HG03103 (cell line): ENCODE measurements around the gene RIMBP2.
A peak's percentile ranks its signal among the peaks of the same experiment; 100 is the strongest.
"Not testable (repeated sequence)": the region's sequence is repeated elsewhere in the genome, so short reads cannot be mapped to it uniquely, and the experiment has no call there.

Experiments used
- ATAC-seq: cut with Tn5 transposase; IDR thresholded peaks from one replicate; pipeline ENCODE4 v1.9.1; 2021; ENCODE audit warnings: low read depth; ENCODE audit not compliant: unreplicated experiment

Gene RIMBP2

DNA sequence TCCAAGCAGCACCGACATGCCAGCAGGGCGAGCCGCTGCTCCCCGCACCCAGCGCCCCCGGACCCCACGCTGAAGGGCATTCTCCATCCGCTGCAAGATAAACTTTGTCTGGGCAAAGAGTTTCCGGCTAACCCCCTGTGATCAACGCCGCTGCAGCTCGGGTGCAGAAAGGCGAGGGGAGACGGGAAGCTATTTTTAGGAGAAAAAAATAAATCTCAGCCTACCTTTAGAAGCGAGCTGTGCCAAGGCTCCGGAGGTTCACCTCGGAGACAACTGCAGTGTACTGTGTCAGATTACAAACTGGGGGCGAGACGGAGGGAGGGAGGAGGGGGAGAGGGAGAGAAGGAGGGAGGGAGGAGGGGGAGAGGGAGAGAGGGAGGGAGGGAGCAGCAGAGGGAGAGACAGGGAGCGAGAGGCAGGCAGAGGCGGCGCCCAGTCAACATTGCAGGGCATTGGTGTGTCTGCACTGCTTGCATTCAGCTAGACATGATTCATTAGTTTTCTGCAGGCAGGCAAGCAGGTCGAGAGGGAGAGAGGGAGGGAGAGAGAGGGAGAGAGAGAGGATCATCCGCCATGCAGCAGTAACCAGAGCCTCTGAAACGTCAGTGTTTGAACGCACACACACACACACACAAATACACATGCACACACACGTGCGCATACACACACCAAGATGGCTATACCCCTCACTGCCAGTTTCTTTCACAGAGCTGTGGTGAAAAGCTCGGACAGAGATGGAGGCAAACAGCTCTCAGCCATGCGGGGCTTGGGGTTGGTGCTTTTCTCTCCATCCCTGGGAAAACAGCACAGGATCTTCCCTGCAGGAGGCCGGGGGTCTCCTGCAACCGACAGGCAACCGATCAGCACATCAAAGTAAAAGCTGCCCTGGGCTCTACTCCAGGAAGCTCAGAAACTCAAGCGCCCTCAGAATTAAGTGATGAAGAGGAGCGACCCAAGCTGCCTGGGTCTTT is at the start of gene RIMBP2:
Gene RIMBP2, minus strand, starts transcription at position 302 of the 971 bp plus-strand sequence. CDS start 237,286 bp downstream, outside the sequence.
- ATAC-seq = no peak

- no peak for ATAC-seq
Observed at GRCh38 chr12:130765186-130765659, 49.1 kb upstream of the RIMBP2 start.

DNA sequence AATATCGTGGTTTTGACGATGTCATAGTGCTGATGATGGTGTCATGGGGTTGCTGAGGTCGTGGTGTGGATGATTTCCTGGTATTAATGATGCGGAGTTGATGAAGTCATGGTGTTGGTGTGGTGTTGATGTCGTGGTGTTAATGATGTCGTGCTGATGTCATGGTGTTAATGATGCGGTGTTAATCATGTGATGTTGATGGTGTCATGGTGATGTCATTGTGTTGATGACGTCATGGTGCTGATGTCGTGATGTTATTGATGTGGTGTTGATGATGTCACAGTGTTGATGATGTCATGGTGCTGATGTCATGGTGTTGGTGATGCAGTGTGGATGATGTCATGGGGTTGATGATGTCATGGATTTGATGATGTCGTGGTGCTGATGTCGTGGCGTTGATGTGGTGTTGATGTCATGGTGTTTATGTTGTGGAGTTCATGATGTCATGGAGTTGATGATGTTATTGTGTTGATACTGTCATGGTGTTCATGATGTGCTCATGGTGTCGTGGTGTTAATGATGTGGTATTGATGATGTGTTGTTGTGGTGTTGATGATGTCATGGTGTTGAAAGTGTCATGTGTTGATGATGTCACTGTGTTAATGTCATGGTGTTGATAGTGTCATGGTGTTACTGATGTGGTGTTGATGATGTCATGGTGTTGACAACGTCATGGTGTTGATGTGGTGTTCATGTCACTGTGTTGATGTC is 48.5 kb upstream of the RIMBP2 start:
- no peak for ATAC-seq

DNA sequence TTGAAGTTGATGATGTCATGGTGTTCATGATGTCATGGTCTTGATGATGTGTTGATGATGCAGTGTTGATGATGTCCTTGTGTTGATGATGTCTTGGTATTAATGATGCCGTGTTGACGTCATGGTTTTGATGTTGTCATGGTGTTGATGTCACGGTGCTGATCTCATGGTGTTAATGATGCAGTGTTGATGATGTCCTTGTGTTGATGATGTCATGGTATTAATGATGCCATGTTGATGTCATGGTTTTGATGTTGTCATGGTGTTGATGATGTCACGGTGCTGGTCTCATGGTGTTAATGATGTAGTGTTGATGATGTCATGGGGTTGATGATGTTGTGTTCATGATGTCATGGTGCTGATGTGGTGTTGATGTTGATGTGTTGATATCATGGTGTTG is 48.0 kb upstream of the RIMBP2 start:
- ATAC-seq = no peak

DNA sequence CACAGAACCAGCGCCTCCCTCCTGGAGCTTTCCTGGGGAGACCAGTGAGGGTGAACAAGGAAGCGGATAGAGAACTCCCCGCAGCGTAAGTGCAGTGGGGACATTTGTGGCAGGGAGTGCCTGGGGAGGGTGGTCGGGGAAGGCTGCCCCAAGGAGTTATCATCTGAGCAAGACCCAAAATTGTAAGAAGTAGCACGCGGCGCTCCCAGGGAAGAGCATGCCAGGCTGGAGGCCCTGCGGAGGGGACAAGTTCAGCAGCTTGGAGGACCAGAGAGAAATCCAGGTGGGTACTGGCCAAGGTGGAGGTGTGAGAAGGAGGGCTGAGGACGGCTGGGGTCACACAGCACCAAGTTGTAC is 46.2 kb upstream of the RIMBP2 start:
- no peak for ATAC-seq

- ATAC-seq = peak; percentile 48
Observed at GRCh38 chr12:130761537-130762318, 45.6 kb upstream of the RIMBP2 start.

GRCh38 chr12:130754234-130754901 is 38.3 kb upstream of the RIMBP2 start:
- no peak for ATAC-seq

GRCh38 chr12:130752692-130753230 is 36.7 kb upstream of the RIMBP2 start:
- no peak for ATAC-seq

- not testable (repeated sequence) for ATAC-seq
Observed at GRCh38 chr12:130752037-130752436, 35.9 kb upstream of the RIMBP2 start.

- no peak for ATAC-seq
Observed at GRCh38 chr12:130748786-130749185, 32.7 kb upstream of the RIMBP2 start.

GRCh38 chr12:130747867-130748740 is 32.0 kb upstream of the RIMBP2 start:
- peak; percentile 96 for ATAC-seq

DNA sequence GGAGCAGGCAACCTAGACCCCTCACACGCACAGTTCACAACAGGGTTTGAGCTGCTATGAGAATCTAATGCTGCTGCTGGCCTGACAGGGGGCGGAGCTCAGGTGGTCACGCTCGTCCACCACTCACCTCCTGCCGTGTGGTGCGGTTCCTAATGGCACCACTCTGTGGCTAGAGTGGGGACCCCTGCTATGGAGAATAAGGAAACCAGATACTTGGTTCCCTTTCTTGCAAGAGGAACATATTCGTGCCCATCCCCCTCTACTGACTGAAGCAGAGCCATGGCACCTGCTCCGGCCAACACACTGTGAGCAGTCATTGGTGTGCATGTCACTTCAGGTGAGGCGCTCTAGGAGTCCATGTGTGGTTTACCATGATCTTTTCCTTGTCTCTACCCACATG is 30.4 kb upstream of the RIMBP2 start:
- no peak for ATAC-seq

DNA sequence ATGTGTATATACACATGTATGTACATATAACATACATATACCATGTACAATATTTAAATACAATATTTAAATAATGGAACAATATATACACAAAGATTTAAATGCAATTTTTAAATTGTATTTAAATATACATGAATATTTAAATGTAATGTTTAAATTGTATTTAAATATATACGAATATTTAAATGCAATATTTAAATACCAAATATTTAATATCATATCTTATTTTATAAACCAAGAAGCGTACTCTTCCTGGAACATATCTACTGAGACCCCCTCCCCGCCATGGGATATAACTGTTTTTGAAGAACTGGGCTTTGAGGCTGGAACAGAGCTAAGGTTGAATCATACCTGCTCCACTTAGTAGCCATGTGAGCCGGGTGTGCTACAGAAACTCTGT is 29.8 kb upstream of the RIMBP2 start:
- ATAC-seq = no peak

GRCh38 chr12:130744274-130744673 is 28.2 kb upstream of the RIMBP2 start:
- no peak for ATAC-seq

GRCh38 chr12:130743606-130744005 is 27.5 kb upstream of the RIMBP2 start:
- no peak for ATAC-seq

GRCh38 chr12:130743176-130743575 is 27.1 kb upstream of the RIMBP2 start:
- no peak for ATAC-seq

GRCh38 chr12:130742716-130743115 is 26.6 kb upstream of the RIMBP2 start:
- ATAC-seq = no peak

DNA sequence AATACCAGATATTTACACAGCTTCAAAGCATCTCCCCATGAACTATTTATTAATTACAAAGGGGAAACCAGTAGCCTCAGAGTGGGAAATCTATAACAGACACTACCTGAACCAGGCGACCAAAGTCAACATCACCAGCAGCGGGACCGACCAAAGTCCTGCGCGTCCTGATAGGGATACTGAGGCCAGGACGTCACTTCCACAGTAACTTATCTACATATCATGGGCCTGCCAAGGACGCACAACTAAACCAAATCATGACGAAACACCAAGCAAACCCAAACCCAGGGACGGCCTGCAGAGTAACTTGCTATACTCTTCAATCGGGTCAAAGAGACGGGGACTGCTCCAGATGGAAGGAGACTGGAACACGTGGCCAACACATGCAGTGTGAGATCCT is 26.0 kb upstream of the RIMBP2 start:
- no peak for ATAC-seq

GRCh38 chr12:130739571-130739970 is 23.5 kb upstream of the RIMBP2 start:
- ATAC-seq = no peak
